HL-60 (cell line): ENCODE data around the gene PCGF6.
"Not testable (repeated sequence)": the region's sequence is repeated elsewhere in the genome, so short reads cannot be mapped to it uniquely, and the experiment has no call there.

Experiments used
- DNase-seq, 2 experiments: peaks; one replicate each; pipeline ENCODE4 v3.0.0-alpha.2; 2010 to 2020; ENCODE audit warnings: low read depth in 1 of 2, low spot score in 1 of 2
- H3K27ac ChIP-seq: fragments of 250-450 bp; sonication (Bioruptor Pico); replicated peaks from 2 replicates; pipeline ENCODE4 v1.5.1; 2020; ENCODE audit warnings: mild to moderate bottlenecking, moderate library complexity
- H3K27me3 ChIP-seq: fragments of 250-450 bp; sonication (Bioruptor Pico); 2 replicates; pipeline ENCODE4 v1.5.1; 2021; ENCODE audit warnings: mild to moderate bottlenecking, moderate library complexity; ENCODE audit not compliant: insufficient read depth, poor library complexity, severe bottlenecking
- H3K4me3 ChIP-seq: replicated peaks from 2 replicates; pipeline ENCODE4 v1.5.1; 2011; ENCODE audit warnings: mild to moderate bottlenecking, control low read depth, low read length; ENCODE audit not compliant: insufficient read depth
- GABPA ChIP-seq: IDR thresholded peaks from 2 replicates; pipeline ENCODE4 v1.6.1; 2012; ENCODE audit warnings: low read depth
- POLR2AphosphoS5 ChIP-seq: IDR thresholded peaks from 2 replicates; pipeline ENCODE4 v1.6.1; 2012; ENCODE audit warnings: low read depth
- SPI1 ChIP-seq: IDR thresholded peaks from 2 replicates; pipeline ENCODE4 v1.6.1; 2012; ENCODE audit warnings: low read depth, mild to moderate bottlenecking, borderline replicate concordance
- TF ChIP-seq, protein P1 (sequence below): IDR thresholded peaks from 2 replicates; pipeline ENCODE4 v1.6.1; 2012; ENCODE audit warnings: low read depth; ENCODE audit not compliant: insufficient replicate concordance
- TF ChIP-seq, protein P2 (sequence below): IDR thresholded peaks from one replicate; pipeline ENCODE4 v1.5.1; 2011; ENCODE audit warnings: low read length, control low read depth, inconsistent platforms; ENCODE audit not compliant: insufficient read depth

PCGF6 gene

DNA sequence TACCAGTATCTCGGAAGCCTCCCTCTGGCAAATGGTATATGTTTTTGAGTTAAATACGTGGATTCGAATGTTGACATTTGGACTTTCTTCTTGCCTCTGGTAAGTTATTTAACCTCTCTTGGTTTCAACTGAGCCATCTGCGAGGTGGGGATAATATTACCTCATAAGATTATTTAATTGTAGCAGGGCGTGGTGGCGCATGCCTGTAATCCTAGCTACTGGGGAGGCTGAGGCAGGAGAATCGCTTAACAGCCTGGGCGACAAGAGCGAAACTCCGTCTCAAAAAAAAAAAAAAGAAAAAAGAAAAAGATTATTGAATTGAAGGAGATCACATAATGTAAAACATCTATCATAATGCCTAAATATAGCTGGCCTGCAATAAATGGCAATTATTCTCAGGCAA is 16.4 kb upstream of the PCGF6 start:
- H3K4me3 ChIP-seq: peak overlapping the region; percentile 87
- TF ChIP-seq SPI1 (no peak), GABPA (no peak), POLR2AphosphoS5 (no peak)
- TF ChIP-seq, protein P1, sequence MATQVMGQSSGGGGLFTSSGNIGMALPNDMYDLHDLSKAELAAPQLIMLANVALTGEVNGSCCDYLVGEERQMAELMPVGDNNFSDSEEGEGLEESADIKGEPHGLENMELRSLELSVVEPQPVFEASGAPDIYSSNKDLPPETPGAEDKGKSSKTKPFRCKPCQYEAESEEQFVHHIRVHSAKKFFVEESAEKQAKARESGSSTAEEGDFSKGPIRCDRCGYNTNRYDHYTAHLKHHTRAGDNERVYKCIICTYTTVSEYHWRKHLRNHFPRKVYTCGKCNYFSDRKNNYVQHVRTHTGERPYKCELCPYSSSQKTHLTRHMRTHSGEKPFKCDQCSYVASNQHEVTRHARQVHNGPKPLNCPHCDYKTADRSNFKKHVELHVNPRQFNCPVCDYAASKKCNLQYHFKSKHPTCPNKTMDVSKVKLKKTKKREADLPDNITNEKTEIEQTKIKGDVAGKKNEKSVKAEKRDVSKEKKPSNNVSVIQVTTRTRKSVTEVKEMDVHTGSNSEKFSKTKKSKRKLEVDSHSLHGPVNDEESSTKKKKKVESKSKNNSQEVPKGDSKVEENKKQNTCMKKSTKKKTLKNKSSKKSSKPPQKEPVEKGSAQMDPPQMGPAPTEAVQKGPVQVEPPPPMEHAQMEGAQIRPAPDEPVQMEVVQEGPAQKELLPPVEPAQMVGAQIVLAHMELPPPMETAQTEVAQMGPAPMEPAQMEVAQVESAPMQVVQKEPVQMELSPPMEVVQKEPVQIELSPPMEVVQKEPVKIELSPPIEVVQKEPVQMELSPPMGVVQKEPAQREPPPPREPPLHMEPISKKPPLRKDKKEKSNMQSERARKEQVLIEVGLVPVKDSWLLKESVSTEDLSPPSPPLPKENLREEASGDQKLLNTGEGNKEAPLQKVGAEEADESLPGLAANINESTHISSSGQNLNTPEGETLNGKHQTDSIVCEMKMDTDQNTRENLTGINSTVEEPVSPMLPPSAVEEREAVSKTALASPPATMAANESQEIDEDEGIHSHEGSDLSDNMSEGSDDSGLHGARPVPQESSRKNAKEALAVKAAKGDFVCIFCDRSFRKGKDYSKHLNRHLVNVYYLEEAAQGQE: no peak
- TF ChIP-seq, protein P2, sequence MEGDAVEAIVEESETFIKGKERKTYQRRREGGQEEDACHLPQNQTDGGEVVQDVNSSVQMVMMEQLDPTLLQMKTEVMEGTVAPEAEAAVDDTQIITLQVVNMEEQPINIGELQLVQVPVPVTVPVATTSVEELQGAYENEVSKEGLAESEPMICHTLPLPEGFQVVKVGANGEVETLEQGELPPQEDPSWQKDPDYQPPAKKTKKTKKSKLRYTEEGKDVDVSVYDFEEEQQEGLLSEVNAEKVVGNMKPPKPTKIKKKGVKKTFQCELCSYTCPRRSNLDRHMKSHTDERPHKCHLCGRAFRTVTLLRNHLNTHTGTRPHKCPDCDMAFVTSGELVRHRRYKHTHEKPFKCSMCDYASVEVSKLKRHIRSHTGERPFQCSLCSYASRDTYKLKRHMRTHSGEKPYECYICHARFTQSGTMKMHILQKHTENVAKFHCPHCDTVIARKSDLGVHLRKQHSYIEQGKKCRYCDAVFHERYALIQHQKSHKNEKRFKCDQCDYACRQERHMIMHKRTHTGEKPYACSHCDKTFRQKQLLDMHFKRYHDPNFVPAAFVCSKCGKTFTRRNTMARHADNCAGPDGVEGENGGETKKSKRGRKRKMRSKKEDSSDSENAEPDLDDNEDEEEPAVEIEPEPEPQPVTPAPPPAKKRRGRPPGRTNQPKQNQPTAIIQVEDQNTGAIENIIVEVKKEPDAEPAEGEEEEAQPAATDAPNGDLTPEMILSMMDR: no peak
- peak in 1 of 2 experiments; percentile 6 for DNase-seq
- no peaks in the 10 kb centered on the region for H3K27me3 ChIP-seq
- H3K27ac ChIP-seq: peak overlapping the region; percentile 81

DNA sequence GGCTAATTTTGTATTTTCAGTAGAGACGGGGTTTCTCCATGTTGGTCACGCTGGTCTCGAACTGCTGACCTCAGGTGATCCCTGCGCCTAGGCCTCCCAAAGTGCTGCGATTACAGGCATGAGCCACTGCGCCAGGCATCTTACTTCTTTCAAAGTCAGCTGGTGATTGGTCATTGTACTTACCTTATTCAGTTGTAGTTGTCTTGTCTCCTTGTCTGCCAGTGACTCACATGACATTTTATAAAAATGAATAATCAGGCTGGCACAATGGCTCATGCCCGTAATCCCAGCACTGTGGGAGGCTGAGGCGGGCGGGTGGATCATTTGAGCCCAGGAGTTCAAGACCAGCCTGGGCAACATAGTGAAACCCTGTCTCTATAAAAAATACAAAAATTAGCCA is 9.9 kb upstream of the PCGF6 start:
- not testable (repeated sequence) for DNase-seq, H3K4me3 ChIP-seq, H3K27ac ChIP-seq, H3K27me3 ChIP-seq

DNA sequence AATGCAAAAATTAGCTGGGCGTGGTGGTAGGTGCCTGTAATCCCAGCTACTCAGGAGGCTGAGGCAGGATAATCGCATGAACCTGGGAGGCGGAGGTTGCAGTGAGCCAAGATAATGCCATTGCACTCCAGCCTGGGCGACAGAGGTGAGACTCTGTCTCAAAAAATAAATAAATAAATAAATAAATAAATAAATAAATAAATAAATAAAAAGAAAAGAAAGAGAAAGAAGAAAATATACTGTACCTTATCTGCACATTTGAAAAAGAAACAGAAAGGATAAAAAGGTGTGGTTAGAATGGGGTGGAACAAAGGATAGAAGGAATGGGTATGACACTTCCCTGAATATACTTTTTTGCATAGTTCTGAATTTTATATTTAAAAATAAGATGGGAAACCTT is 8.6 kb upstream of the PCGF6 start:
- not testable (repeated sequence) for DNase-seq, H3K4me3 ChIP-seq, H3K27me3 ChIP-seq
- 0 out of 2 replicates have a peak overlapping the region, but pooled peaks have one; percentile 15 for H3K27ac ChIP-seq

DNA sequence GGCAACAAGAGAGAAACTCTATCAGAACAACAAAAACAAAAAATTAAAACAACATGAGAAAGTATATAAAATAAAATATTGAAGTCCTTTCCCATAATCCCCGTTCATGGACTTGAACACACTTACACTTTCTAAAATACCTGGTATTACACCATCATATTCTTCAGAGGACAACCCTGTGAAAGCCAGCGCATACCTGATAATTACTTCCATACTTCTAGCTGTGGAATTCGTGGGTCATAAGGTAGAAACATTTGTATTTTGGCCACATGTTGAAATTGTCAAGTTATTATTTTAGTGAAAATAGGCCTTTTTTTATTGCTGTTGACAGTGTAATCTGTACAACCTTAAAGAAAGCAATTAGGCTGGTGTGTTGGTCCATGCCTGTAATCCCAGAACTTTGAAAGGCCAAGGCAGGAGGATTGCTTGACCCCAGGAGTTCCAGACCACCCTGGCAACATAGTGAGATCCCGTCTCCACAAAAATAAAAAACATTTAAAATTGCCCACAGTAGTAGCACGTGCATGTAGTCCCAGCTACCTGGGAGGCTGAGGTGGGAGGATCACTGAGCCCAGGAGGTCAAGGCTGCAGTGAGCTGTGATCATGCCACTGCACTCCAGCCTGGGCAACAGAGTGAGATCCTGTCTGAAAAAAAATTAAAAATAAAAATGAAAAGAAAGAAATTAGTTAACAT is 5.1 kb upstream of the PCGF6 start:
- Histone ChIP-seq H3K27ac (no peak overlapping the region), H3K4me3 (no peak overlapping the region), H3K27me3 (no peaks in the 10 kb centered on the region)
- DNase-seq: no peak
- no peak for TF ChIP-seq POLR2AphosphoS5
- TF ChIP-seq, protein P2: no peak
- TF ChIP-seq, protein P1: no peak

DNA sequence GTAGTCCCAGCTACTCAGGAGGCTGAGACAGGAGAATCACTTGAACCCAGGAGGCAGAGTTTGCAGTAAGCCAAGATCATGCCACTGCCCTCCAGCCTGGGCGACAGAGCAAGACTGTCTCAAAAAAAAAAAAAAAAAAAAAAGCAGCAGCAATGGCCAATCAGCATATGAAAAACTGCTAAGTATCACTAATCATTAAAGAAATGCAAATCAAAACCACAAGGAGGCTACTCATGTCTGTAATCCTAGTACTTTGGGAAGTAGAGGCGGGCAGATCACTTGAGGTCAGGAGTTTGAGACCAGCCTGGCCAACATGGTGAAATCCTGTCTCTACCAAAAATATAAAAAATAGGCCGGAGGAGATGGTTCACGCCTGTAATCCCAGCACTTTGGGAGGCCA is 3.6 kb upstream of the PCGF6 start:
- not testable (repeated sequence) for DNase-seq, H3K27ac ChIP-seq, H3K27me3 ChIP-seq, H3K4me3 ChIP-seq
